C1 segment of cervical spinal cord (tissue), 14 donors: Measurements from ENCODE around the gene MRPS33.
"Not testable (repeated sequence)": the region's sequence is repeated elsewhere in the genome, so short reads cannot be mapped to it uniquely, and the experiment has no call there.

Source experiments
- DNase-seq, 14 donors: peaks; one replicate each; lab custom pipeline; 2025; lab: John Stamatoyannopoulos, UW

MRPS33 gene

GRCh38 chr7:141012696-141013344 lies 1.9 kb downstream of the MRPS33 start:
- no peak for DNase-seq

- peak in 11 of 14 donors; percentile 1 to 50 (median 18) for DNase-seq
Observed at GRCh38 chr7:141012044-141012685, 2.6 kb downstream of the MRPS33 start.

GRCh38 chr7:141011443-141011842 lies 3.3 kb downstream of the MRPS33 start:
- no peak for DNase-seq

- no peak for DNase-seq
Observed at GRCh38 chr7:141003172-141004065, 11.3 kb downstream of the MRPS33 start.

GRCh38 chr7:141001546-141001945 lies 13.2 kb downstream of the MRPS33 start:
- DNase-seq: no peak

GRCh38 chr7:141001122-141001521 lies 13.6 kb downstream of the MRPS33 start:
- no peak for DNase-seq

- DNase-seq: no peak
Observed at GRCh38 chr7:140998715-140999114, 16.0 kb downstream of the MRPS33 start.

GRCh38 chr7:140992422-140992821 lies 22.3 kb downstream of the MRPS33 start:
- DNase-seq: no peak

GRCh38 chr7:140990193-140990962 lies 24.4 kb downstream of the MRPS33 start:
- DNase-seq: no peak

- DNase-seq: no peak
Observed at GRCh38 chr7:140989068-140989467, 25.7 kb downstream of the MRPS33 start.

- no peak for DNase-seq
Observed at GRCh38 chr7:140983802-140984201, 30.9 kb downstream of the MRPS33 start.

GRCh38 chr7:140982508-140982907 lies 32.2 kb downstream of the MRPS33 start:
- DNase-seq: no peak

GRCh38 chr7:140981951-140982350 lies 32.8 kb downstream of the MRPS33 start:
- DNase-seq: no peak

GRCh38 chr7:140977741-140978140 lies 37.0 kb downstream of the MRPS33 start:
- DNase-seq: no peak

GRCh38 chr7:140972876-140973829 lies 41.6 kb downstream of the MRPS33 start:
- DNase-seq: no peak

- DNase-seq: no peak
Observed at GRCh38 chr7:140972344-140972743, 42.4 kb downstream of the MRPS33 start.

- no peak for DNase-seq
Observed at GRCh38 chr7:140967438-140967837, 47.3 kb downstream of the MRPS33 start.

- DNase-seq: peak in 1 of 14 donors; percentile 58
Observed at GRCh38 chr7:140966561-140967233, 48.1 kb downstream of the MRPS33 start.

GRCh38 chr7:140961117-140961516 lies 53.6 kb downstream of the MRPS33 start:
- no peak for DNase-seq

GRCh38 chr7:140956997-140957396 lies 57.8 kb downstream of the MRPS33 start:
- not testable (repeated sequence) for DNase-seq
